Loucy (cell line): ENCODE data around the gene OR1F1.

Source experiments
- CTCF ChIP-seq: fragments of 200-600 bp; sonication (generic); conservative IDR thresholded peaks from 2 replicates; pipeline ENCODE4 v1.5.1; 2014; ENCODE audit warnings: mild to moderate bottlenecking, antibody characterized with exemption, low read length
- EZH2phosphoT487 ChIP-seq: fragments of 200-600 bp; IDR thresholded peaks from 2 replicates; pipeline ENCODE4 v1.6.1; 2018; ENCODE audit warnings: antibody characterized with exemption, mild to moderate bottlenecking, moderate library complexity, borderline replicate concordance

GRCh38 chr16:3198334-3199072 lies 10.5 kb downstream of the OR1F1 start:
- TF ChIP-seq CTCF (no peak), EZH2phosphoT487 (no peak)
